ENCODE data around the gene EBF4.

Gene EBF4

DNA sequence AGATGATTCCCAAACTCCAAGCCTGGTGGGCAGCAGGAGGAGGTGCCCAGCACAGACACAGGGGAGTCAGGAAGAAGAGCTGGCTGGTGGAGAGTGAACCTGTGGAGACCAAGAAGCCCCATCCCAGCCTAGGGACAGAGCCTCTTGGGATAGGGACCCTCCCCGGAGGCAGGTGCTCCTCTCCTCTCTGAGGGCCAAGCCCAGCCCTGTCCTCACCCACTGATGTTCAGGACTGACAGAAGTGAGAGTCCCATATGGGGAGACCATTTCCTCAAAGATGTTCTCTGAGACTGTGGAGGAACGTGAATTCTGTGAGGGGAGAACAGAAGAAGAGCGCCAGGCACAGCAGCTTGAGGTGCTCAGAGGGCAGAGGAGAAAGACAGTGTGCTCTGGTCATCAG, 2.4 kb upstream of the EBF4 start:
- H4K20me1 ChIP-seq = peaks cover 0 to 18% (median 8%) of the 10 kb centered on the region in 11 experiments; a peak in 9 of 22 replicates
- H3K36me3 ChIP-seq = no peaks in the 10 kb centered on the region
- peaks cover 14 to 59% (median 52%) of the 10 kb centered on the region in 10 experiments for H3K4me1 ChIP-seq
- H3K9ac ChIP-seq = no peak overlapping the region
- no peak for TF ChIP-seq Cebpa-rat (IDR thresholded peaks at IDR 0.05)
- H3K27ac ChIP-seq = no peak overlapping the region
- H3K27me3 ChIP-seq = peaks cover 11 to 39% (median 29%) of the 10 kb centered on the region in 11 experiments; a peak in 21 of 22 replicates
- H3K4me2 ChIP-seq = peak overlapping the region in 4 of 11 experiments; percentile 68 to 90 (median 88); a peak in 3 of 22 replicates
- no peak overlapping the region for H3K4me3 ChIP-seq
- no peaks in the 10 kb centered on the region for H3K9me3 ChIP-seq (replicated peaks in 1 of 11)

GRCh38 chr20:2690718-2691117, 1.9 kb upstream of the EBF4 start:
- H3K9me3 ChIP-seq (replicated peaks in 1 of 11) = no peaks in the 10 kb centered on the region
- TF ChIP-seq Cebpa-rat (IDR thresholded peaks at IDR 0.05) = no peak
- H4K20me1 ChIP-seq = peaks cover 0 to 23% (median 8%) of the 10 kb centered on the region in 11 experiments; a peak in 9 of 22 replicates
- peaks cover 11 to 41% (median 29%) of the 10 kb centered on the region in 11 experiments; a peak in 21 of 22 replicates for H3K27me3 ChIP-seq
- no peak overlapping the region for H3K4me3 ChIP-seq
- H3K4me1 ChIP-seq = peaks cover 10 to 62% (median 53%) of the 10 kb centered on the region in 10 experiments; a peak in 19 of 20 replicates
- no peaks in the 10 kb centered on the region for H3K36me3 ChIP-seq
- peak overlapping the region in 3 of 11 experiments; percentile 5 to 82 (median 24); a peak in 2 of 22 replicates for H3K9ac ChIP-seq
- no peak overlapping the region for H3K27ac ChIP-seq
- H3K4me2 ChIP-seq = peak overlapping the region in 5 of 11 experiments; percentile 68 to 90 (median 87); a peak in 7 of 22 replicates

DNA sequence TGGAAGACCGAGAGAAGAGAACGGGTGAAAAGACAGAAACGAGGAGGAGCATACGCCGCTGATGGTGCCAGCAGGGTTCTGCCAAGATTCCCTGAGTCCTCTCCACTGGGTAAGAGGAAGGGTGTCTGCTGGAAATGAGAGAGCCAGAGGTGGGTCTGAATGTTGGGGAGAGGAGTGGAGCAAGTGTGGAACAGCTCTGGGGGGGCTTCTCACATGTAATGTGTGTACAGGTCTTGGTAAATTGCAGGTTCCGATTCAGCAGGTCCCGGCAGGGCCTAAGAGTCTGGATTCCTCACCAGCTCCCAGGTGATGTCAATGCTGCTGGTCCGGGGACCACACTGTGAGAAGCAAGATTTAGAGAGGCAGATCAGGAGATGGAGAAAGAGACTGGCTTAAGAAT, 1.5 kb upstream of the EBF4 start:
- no peak overlapping the region for H3K4me3 ChIP-seq
- H4K20me1 ChIP-seq = peaks cover 0 to 27% (median 8%) of the 10 kb centered on the region in 11 experiments; a peak in 9 of 22 replicates
- H3K36me3 ChIP-seq = no peaks in the 10 kb centered on the region
- no peak for TF ChIP-seq Cebpa-rat (IDR thresholded peaks at IDR 0.05)
- H3K9ac ChIP-seq = peak overlapping the region in 3 of 11 experiments; percentile 5 to 82 (median 24); a peak in 2 of 22 replicates
- peak overlapping the region in 5 of 11 experiments; percentile 68 to 90 (median 87); a peak in 7 of 22 replicates for H3K4me2 ChIP-seq
- peaks cover 11 to 41% (median 29%) of the 10 kb centered on the region in 11 experiments; a peak in 21 of 22 replicates for H3K27me3 ChIP-seq
- H3K4me1 ChIP-seq = peaks cover 10 to 66% (median 57%) of the 10 kb centered on the region in 10 experiments; a peak in 19 of 20 replicates
- no peaks in the 10 kb centered on the region for H3K9me3 ChIP-seq (replicated peaks in 1 of 11)
- no peak overlapping the region for H3K27ac ChIP-seq

GRCh38 chr20:2691663-2692035, 931 bp upstream of the EBF4 start:
- Histone ChIP-seq H3K4me1 (peaks cover 10 to 66% (median 57%) of the 10 kb centered on the region in 10 experiments; a peak in 19 of 20 replicates), H4K20me1 (peaks cover 0 to 27% (median 8%) of the 10 kb centered on the region in 11 experiments; a peak in 9 of 22 replicates), H3K4me3 (peak overlapping the region in 8 of 10 experiments; percentile 60 to 77 (median 70); a peak in 8 of 20 replicates), H3K27me3 (peaks cover 11 to 41% (median 29%) of the 10 kb centered on the region in 11 experiments; a peak in 21 of 22 replicates), H3K27ac (no peak overlapping the region), H3K4me2 (peak overlapping the region; percentile 68 to 93 (median 80); a peak in 20 of 22 replicates), H3K9me3 (replicated peaks in 1 of 11) (no peaks in the 10 kb centered on the region), H3K9ac (peak overlapping the region in 5 of 11 experiments; percentile 76 to 84 (median 78); a peak in 8 of 22 replicates), H3K36me3 (no peaks in the 10 kb centered on the region)
- TF ChIP-seq Cebpa-rat (IDR thresholded peaks at IDR 0.05) = no peak

DNA sequence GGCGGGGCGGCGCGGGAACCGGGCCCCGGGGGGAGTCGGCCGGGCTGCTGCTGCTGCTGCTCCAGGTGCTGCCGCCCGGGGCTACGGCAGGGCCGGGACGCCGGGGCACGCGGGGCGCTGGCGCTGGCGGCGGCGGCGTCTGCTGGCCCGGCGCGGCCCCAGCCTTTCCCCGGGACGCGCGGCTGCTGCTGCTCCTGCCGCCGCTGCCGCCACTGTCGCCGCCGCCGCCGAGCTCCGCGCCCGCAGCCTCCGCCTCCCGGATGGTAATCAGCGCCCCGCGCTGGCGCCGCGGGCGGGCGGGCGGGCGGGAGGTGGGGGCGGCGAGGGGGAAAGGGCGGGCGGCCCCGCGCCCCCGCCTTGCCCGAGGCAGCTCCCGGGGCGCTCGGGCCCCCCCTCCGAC, 306 bp downstream of the EBF4 start:
- Histone ChIP-seq H3K4me3 (peak overlapping the region; percentile 59 to 77 (median 67)), H3K4me1 (peaks cover 4 to 68% (median 56%) of the 10 kb centered on the region in 10 experiments; a peak in 19 of 20 replicates), H3K9me3 (replicated peaks in 1 of 11) (no peaks in the 10 kb centered on the region), H3K27ac (peak overlapping the region in 9 of 11 experiments; percentile 32 to 70 (median 64); a peak in 12 of 22 replicates), H3K4me2 (peak overlapping the region; percentile 63 to 90 (median 83); a peak in 21 of 22 replicates), H3K27me3 (peaks cover 11 to 41% (median 29%) of the 10 kb centered on the region in 11 experiments; a peak in 21 of 22 replicates), H4K20me1 (peaks cover 0 to 27% (median 8%) of the 10 kb centered on the region in 11 experiments; a peak in 9 of 22 replicates), H3K36me3 (no peaks in the 10 kb centered on the region), H3K9ac (peak overlapping the region; percentile 60 to 84 (median 73); a peak in 20 of 22 replicates)
- no peak for TF ChIP-seq Cebpa-rat (IDR thresholded peaks at IDR 0.05)

DNA sequence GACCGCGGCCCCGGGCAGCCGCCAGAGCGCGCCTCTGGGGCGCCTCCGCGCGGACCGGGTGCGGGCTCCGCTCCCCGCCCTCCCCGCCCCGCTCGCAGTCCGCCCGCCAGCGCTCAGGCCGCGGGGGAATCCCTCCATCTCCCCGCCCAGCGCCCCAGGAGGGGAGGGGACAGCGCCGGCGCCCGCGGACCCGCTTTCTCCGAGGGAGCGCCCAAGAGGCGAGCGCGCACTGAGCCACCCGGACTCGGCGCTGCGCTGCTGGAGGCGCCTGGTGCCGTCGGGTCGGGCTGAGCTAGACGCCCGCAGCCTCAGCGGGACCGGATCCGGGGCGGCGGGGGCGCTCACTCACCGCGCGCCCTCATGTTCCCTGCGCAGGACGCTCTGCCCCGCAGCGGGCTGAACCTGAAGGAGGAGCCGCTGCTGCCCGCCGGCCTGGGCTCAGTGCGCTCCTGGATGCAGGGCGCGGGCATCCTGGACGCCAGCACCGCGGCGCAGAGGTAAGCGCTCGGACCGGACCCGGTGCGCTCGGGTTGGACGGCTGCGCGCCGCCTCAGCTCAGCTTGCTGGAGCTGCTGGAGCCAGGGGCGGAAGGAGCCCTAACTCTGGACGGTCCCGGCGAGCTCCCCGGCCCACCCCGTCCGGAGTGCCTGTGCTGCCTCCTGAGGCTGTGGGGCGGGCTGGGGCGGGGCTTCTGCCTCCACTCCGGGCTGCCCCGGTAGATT, 867 bp downstream of the EBF4 start:
- Histone ChIP-seq H3K36me3 (no peaks in the 10 kb centered on the region), H3K27ac (no peak overlapping the region; a peak in 1 of 22 replicates), H3K4me1 (peaks cover 0 to 68% (median 56%) of the 10 kb centered on the region in 10 experiments; a peak in 19 of 20 replicates), H3K4me2 (peak overlapping the region; percentile 57 to 90 (median 80)), H3K9me3 (replicated peaks in 1 of 11) (no peaks in the 10 kb centered on the region), H3K4me3 (peak overlapping the region; percentile 59 to 77 (median 67)), H3K27me3 (peaks cover 11 to 41% (median 29%) of the 10 kb centered on the region in 11 experiments; a peak in 21 of 22 replicates), H3K9ac (peak overlapping the region in 9 of 11 experiments; percentile 15 to 84 (median 51); a peak in 16 of 22 replicates), H4K20me1 (peaks cover 0 to 31% (median 8%) of the 10 kb centered on the region in 11 experiments; a peak in 9 of 22 replicates)
- no peak for TF ChIP-seq Cebpa-rat (IDR thresholded peaks at IDR 0.05)

DNA sequence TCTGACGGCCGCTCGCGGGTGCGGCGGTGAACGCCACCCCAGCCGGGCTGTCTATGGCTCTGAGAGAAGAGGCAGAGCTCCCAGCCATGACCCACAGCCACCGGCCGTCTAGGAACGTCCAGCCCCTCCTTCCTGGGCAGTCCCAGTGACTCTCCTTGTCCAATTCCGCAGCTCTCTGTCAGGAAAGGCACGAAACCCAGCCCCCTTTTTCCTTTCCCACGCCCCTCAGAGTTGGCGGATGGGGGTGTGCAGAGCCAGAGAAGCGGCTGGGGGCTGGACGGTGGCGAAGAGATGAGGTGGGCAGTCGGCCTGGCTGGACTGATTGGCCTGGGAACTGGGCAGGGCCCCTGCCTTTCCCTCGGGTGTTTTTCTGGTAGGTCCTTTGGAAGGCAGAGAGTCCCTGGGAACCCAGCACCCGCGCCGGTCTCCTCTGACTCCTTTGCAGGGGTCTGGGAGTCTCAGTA, 1.5 kb downstream of the EBF4 start:
- Histone ChIP-seq H4K20me1 (peaks cover 0 to 37% (median 8%) of the 10 kb centered on the region in 11 experiments; a peak in 9 of 22 replicates), H3K4me1 (peaks cover 0 to 72% (median 58%) of the 10 kb centered on the region in 10 experiments; a peak in 19 of 20 replicates), H3K4me2 (peak overlapping the region in 10 of 11 experiments; percentile 57 to 88 (median 78); a peak in 20 of 22 replicates), H3K27me3 (peaks cover 11 to 41% (median 29%) of the 10 kb centered on the region in 11 experiments; a peak in 21 of 22 replicates), H3K9me3 (replicated peaks in 1 of 11) (no peaks in the 10 kb centered on the region), H3K9ac (peak overlapping the region in 2 of 11 experiments; percentile 15 to 19; a peak in 2 of 22 replicates), H3K27ac (no peak overlapping the region), H3K36me3 (no peaks in the 10 kb centered on the region), H3K4me3 (peak overlapping the region in 3 of 10 experiments; percentile 70 to 77 (median 71); a peak in 7 of 20 replicates)
- TF ChIP-seq Cebpa-rat (IDR thresholded peaks at IDR 0.05) = no peak

GRCh38 chr20:2694519-2694918, 1.9 kb downstream of the EBF4 start:
- H3K4me2 ChIP-seq = peak overlapping the region in 9 of 11 experiments; percentile 57 to 88 (median 77); a peak in 18 of 22 replicates
- TF ChIP-seq Cebpa-rat (IDR thresholded peaks at IDR 0.05) = no peak
- H3K9ac ChIP-seq = no peak overlapping the region
- no peaks in the 10 kb centered on the region for H3K9me3 ChIP-seq (replicated peaks in 1 of 11)
- peaks cover 0 to 72% (median 58%) of the 10 kb centered on the region in 10 experiments; a peak in 19 of 20 replicates for H3K4me1 ChIP-seq
- peaks cover 11 to 41% (median 29%) of the 10 kb centered on the region in 11 experiments; a peak in 21 of 22 replicates for H3K27me3 ChIP-seq
- no peak overlapping the region for H3K27ac ChIP-seq
- H3K36me3 ChIP-seq = no peaks in the 10 kb centered on the region
- no peak overlapping the region for H3K4me3 ChIP-seq
- peaks cover 0 to 38% (median 8%) of the 10 kb centered on the region in 11 experiments; a peak in 9 of 22 replicates for H4K20me1 ChIP-seq

Measured in BLaER1 treated with 17β-estradiol and CSF1 and Interleukin-3, amounts not matched to agents 10 nM and 100 nM (cell line).